WI38 (cell line): Measurements from ENCODE around the gene RBMS3.

ENCODE experiments used
- H3K4me3 ChIP-seq: 2 replicates; pipeline ENCODE4 v1.5.1; 2011; ENCODE audit warnings: low read depth, mild to moderate bottlenecking, control low read depth, low read length
- TF ChIP-seq, protein P1 (sequence below): IDR thresholded peaks from 2 replicates; pipeline ENCODE4 v1.5.1; 2012; ENCODE audit warnings: low read depth, mild to moderate bottlenecking, control low read depth, low read length

Gene RBMS3

DNA sequence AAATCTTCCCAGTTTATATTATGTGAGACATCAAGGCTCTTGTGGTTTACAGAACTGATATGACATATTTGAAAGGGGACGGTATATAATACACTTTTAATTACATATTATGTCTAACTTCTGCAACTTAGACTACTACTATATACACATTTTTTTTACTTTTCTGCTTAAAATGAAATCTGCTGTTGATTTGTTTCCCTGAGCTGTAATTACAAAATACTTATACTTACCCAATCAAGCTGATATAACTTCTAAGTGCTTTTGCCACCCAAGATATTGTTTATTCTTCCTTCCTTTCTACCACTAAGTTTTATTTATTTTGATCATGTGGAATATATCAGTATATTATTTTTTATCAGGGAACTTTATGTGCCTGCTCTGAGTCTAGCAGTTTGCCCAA, 671.6 kb downstream of the RBMS3 start:
- H3K4me3 ChIP-seq, result no peak overlapping the region
- TF ChIP-seq, protein P1, sequence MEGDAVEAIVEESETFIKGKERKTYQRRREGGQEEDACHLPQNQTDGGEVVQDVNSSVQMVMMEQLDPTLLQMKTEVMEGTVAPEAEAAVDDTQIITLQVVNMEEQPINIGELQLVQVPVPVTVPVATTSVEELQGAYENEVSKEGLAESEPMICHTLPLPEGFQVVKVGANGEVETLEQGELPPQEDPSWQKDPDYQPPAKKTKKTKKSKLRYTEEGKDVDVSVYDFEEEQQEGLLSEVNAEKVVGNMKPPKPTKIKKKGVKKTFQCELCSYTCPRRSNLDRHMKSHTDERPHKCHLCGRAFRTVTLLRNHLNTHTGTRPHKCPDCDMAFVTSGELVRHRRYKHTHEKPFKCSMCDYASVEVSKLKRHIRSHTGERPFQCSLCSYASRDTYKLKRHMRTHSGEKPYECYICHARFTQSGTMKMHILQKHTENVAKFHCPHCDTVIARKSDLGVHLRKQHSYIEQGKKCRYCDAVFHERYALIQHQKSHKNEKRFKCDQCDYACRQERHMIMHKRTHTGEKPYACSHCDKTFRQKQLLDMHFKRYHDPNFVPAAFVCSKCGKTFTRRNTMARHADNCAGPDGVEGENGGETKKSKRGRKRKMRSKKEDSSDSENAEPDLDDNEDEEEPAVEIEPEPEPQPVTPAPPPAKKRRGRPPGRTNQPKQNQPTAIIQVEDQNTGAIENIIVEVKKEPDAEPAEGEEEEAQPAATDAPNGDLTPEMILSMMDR, result no peak

DNA sequence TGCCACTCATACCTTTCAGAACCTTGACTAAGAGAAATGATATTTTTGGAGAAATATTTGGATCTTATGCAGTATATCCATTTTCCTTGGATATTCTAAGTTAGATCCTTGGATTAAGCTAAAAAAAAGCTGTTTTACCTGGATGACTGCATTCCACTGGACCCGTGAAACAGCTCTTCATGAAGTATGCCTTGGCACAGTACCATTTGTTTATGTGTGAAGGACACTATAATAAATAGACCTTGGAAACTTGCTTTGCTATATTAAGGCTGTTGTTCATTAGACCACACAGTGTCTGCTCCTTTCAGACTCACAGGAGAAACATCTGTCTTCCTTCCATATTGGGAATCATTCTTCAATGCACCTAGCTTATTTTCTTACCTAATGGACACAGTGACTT, 674.5 kb downstream of the RBMS3 start:
- H3K4me3 ChIP-seq, result no peak overlapping the region
- TF ChIP-seq, protein P1, result no peak

DNA sequence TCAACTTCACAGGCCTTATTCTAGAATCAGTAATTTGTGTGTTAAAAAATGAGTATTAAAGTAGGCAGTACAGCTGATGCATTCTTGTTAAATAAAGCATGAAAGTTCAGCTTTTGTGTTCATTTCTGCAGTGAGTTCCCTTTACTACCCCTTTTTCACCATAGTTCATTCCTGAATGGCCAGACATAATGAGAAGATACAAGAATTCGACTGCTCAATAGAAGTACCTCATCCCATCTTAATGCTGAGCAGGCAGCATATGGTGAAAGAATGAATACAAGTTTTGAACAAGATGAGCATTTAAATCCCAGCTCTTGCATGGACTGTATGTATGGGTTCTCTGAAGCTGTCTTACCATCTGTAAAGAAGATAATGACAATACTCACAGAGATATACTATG, 677.9 kb downstream of the RBMS3 start:
- TF ChIP-seq, protein P1, result no peak
- no peak overlapping the region for H3K4me3 ChIP-seq

DNA sequence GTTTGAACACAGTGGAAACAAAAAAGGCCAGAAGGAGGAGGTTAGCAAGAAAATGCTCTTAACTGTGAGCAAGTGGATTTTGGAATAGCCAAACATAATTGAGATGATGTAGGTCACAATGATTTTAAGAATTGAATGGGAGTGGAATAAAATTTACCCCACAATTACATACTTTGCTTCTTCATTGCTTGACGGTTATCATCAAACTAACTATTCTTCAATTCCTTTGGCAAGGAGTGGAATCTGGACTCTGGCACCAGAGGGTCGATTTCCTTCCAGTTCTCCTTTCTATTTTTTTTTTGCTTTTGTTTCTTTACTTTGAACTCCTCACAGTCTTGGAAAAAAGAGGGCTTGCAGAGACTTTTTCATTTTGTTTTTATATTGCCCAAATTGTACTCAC, 691.0 kb downstream of the RBMS3 start:
- H3K4me3 ChIP-seq, result no peak overlapping the region
- TF ChIP-seq, protein P1, result no peak

DNA sequence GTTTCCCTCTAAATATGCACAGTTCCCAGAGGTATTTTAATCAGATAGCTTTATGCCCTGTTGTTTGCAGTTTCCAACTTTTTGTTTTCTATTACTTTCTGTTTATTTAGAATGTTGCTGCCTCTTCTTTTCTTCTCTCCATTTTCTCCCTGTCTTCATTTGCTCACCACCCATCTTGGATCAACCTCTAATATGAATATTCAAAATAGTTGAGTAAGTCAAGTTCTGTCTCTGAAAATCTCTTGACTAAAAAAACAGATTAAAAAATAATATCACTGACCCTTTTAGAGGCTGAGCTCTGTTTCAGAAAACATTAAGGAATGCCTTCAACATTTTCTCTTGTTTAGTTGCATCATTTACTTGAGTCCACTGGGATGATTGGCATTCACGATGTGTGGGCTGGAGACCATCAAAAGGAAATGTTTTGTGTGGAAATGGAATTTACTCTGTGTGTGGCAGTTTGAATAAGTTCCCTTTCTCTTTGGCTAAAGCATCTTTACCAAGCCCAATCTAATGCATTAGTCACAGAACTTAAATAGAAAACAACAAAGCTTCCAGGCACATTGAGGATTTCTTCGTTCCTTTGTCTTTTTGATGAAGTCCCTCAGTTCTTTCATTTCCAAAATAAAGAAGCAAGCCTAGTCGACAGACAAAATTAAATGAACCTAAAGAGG, 691.6 kb downstream of the RBMS3 start:
- TF ChIP-seq, protein P1, result no peak
- H3K4me3 ChIP-seq, result no peak overlapping the region

DNA sequence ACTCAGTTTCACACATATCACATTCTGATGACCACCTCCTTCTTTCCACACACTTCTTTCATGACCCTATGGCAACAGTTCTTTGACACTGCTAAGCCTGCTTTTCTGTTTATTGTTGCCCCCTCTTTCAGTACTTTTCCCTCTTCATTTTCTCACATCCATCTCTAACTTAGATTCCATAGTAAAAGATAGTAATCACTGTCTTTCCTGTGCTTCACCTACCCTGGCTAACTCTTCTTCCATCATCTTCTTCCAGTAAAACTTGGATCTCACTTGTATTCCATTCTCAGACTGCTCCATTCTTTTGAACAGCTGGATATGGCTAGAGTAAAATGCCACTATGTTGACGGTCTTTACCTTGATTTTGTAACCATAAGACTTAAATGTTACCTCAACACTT, 692.9 kb downstream of the RBMS3 start:
- TF ChIP-seq, protein P1, result no peak

DNA sequence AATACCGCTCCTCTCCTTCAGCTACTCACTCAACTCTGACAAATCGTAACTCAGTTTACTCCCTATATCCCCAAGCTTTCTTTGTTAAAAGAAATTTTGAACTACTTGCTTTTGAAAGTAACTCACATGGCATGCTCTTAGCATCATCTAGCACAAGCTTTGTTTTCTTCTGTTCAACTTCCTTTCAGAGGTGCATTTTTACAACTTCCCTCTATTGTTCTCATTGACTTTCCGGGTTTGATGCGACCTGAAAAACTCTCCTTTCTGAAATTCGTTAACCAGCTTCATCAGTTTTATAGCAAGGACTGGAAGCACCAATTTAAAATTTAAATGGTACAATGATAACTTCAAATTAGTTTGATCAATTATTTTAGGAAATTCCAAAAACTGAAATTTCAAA, 696.0 kb downstream of the RBMS3 start:
- H3K4me3 ChIP-seq, result no peak overlapping the region
- TF ChIP-seq, protein P1, result no peak

More for the DNA sequence above, 692.9 kb downstream of the RBMS3 start:
- no peak overlapping the region for H3K4me3 ChIP-seq
